HG02840 (cell line): ENCODE results near the gene PRXL2B.
"Not testable (repeated sequence)": the region's sequence is repeated elsewhere in the genome, so short reads cannot be mapped to it uniquely, and the experiment has no call there.

Source experiments
- ATAC-seq: cut with Tn5 transposase; IDR thresholded peaks from one replicate; pipeline ENCODE4 v1.9.1; 2021; ENCODE audit warnings: mild to moderate bottlenecking, moderate library complexity, moderate number of reproducible peaks; ENCODE audit not compliant: unreplicated experiment, low FRiP score

The PRXL2B gene

DNA sequence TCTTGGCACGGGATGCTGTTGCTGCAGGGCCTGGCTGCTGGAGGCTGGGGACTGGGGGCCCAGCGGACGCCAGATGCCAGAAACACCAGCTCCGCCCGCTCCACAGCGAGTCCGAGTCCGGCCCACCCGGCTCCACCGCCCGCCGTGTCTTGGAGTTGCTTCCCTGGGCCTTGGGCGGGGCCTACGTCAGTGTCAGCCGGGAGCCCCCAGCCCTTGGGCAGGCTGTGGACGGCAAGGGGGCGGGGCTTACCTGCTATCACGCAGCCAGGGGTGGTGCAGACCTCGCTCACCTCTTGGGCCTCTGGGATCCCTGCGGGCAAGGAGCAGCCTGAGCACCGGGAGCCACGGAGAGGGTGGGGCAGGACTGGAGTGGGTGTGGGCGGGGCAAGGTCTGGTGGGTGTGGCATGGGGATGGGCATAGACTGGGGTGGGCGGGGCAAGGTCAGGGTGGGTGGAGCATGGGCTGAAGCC is 24.5 kb downstream of the PRXL2B start:
- ATAC-seq, result no peak

DNA sequence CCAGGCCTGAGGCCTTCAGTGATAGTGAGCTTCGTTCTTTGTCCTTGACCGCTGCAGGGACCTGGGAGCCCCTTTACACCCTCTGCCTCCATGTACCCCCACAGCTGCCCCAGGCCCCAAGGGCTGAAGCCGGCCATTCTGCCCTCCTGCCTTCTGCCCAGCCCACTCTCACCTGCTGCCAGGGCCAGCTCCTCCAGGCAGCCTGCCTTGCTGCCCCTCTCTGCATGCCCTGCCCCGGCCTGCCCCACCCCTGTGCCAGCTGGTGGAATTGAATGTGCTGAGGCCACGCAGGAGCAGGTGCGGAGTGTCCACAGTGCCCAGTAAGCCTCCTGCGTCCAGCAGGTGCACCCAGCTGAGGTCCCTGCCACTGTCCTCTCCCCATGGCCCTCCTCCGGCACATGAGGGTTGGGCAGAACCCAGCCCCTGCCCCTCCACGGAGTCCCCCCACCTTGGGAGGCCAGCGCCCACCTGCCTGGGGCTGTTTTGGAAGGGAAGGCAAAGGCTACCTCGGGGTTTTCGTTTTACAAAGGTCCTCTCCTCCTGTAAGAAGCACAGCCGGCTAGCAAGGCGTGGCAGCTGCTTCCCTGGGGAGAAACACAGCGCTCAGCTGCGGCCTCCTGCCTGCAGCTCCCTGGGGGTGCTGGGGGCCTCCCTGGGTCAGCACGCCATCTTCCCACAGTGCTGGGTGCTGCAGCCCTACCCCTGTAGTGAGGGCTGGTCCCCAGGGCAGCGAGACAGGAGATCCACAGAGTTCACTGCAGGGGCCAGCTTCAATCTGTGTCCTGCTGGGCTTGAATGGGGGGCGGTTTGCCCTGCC is 25.3 kb downstream of the PRXL2B start:
- ATAC-seq, result no peak

DNA sequence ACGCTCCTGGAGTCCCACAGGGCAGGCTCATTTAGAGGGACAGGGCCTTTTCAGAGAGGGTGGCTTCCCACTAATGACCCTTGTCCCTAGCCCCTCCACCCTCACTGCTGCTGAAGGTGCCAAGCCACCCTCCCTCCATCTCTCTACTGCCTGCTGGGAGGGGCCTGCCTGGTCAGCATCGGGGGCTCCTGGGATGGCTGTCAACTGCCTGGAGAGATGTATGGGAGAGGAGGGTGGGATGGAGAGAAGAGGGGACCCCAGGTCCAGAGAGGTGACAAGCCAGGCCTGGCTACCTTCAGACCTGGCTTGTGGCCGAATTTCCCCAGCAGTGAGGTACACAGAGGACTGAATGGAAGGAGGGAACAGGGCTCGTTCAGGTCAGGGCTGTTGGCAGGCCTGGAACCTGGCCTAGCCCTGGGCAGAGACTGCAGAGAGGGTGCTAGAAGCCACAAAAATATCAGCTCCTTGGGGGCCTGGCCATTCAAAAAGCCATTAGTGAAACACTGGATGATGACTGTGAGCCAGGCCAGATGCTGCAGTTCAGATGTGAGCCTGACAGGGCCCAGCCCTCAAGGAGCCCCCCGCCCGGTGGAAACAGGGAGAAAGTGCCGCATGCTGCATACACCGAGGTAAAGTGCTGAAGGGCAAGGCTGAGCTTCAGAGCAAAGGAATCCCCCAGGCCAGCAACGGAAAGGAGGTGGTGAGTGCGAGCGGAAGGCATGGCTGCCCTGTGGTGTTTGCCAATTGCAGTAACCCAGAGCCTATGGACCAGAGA is 26.2 kb downstream of the PRXL2B start:
- ATAC-seq, result no peak

DNA sequence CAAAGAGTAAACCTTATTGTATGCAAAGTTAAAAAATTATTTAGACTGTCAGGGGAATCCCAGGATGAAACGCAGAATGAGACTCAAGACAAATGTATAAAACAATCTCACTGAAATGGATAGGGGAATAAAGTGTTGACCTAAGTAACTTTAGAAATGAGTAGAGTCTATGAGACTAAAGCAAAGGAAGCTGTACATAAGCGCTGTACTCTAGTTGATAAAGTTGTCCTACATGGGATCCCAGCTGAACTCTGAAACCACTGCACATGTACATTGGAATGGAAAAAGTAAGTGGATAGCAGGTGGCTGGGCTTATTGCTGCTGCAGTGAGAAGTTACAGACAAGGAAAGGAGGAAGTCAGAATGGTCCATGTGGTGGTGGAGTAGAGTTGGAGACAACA is 27.6 kb downstream of the PRXL2B start:
- ATAC-seq, result no peak

DNA sequence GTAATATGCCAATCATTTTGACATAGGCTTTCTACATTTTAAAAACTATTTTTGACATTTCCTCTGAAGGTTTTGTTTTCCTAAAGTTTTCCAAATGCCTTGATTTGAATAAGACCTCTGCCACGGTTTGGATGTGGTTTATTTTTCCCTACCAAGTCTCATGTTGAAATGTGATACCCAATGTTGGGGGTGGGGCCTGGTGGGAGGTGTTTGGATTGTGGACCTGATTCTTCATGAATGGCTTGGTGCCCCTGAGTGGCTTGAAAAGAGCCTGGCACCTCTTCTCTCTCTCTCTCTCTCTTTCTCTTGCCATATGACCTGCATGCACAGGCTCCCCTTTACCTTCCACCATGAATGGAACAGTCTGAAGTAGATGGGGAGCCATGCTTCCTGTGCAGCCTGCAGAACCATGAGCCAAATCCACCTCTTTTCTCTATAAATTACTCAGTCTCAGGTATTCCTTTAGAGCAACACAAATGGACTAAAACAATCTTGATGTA is 31.4 kb downstream of the PRXL2B start:
- ATAC-seq, result no peak

DNA sequence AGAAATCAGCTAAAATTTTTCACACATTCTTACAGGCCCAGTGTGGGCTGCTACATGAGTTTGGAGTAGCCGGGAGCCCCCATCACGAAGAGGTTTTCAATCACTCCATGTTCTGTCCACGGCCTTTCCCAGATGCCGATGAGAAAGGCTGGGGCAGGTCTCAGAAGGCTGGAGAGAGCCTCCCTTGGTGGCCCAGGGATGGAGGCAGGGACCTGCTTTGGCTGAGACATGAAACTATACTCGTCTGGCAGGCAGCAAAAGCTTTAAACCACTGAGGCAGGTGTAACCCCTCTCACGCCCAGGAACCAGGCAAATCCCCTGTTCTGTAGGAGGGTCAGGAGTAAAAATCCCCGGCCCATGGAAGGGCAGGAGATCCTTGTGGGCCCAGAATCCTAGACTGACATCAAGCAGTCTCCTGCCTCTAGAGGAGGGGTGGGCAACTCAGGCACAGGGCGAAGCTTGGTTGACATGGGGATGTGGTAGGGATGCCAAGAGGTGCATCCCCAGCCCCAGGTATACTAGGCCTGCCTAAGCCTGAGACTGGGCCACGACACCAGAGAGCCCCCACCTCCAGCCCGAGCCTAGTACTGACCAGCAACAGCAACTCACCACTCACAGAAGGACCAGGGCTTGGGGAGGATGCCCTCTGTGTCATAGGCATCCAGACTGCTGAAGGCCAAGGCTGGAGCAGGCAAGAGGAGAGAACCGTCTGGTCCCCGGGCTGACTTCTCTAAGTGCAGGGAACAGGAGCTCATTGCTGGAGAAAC is 37.2 kb downstream of the PRXL2B start:
- ATAC-seq, result no peak

DNA sequence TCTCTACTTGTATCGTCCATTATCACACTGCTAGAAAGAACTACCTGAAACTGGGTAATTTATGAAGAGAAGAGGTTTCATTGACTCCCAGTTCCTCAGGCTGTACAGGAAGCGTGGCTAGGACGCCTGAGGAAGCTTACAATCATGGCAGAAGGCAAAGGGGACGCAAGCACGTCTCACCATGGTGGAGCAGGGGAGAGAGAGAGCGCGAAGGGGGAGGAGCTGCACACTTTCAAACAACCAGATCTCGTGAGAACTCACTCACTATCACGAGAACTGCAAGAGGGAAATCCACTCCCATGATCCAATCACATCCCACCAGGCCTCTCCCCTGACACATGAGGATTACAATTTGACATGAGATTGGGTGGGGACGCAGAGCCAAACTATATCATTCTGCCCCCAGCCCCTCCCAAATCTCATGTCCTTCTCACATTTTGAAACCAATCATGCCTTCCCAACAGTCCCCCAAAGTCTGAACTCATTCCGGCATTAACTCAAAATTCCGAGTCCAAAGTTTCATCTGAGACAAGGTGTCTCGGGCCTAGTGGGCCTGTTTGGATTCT is 38.2 kb downstream of the PRXL2B start:
- ATAC-seq, result no peak

DNA sequence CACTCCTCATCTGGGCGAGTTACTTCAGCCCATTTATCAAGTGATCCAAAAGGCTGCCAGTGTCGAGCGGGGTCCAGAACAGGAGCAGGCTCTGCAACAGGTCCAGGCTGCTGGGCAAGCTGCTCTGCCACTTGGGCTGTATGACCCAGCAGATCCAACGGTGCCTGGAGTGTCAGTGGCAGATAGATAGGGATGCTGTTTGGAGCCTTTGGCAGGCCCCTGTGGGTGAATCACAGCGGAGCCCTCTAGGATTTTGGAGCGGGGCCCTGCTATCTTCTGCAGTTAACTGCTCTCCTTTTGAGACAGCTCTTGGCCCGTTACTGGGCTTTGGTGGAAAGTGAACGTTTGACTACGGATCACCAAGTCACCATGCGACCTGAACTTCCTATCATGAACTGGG is 38.7 kb downstream of the PRXL2B start:
- ATAC-seq, result no peak

DNA sequence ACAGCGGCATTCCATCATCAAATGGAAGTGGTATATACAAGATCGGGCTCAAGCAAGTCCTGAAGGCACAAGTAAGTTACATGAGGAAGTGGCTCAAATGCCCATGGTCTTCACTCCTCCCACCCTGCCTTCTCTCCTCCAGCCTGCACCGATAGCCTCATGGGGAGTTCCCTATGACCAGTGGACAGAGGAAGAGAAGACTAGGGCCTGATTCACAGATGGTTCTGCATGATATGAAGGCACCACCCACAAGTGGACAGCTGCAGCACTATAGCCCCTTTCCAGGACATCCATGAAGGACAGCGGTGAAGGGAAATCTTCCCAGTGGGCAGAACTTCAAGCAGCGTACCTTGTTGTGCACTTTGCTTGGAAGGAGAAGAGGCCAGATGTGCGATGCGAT is 39.2 kb downstream of the PRXL2B start:
- not testable (repeated sequence) for ATAC-seq

DNA sequence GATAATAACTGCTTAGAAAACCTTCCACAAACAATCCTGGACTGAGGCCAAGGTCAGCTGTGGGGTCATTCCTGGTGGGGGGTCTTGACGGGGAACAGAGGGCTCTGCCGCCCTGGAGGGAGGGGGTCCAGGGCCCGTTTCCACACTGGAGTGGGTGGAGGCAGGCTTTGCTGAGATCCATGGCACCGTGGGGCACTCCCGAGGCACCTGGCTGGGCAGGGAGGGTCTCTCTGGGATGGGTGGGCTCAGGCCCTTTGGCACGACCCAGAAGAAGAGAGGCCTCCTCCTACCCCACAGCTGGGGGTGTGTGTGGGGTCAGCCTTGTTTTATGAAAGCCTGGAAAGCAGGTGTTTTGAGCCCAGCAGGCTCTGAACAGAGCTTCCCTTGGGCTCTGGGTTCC is 41.2 kb downstream of the PRXL2B start:
- no peak for ATAC-seq

DNA sequence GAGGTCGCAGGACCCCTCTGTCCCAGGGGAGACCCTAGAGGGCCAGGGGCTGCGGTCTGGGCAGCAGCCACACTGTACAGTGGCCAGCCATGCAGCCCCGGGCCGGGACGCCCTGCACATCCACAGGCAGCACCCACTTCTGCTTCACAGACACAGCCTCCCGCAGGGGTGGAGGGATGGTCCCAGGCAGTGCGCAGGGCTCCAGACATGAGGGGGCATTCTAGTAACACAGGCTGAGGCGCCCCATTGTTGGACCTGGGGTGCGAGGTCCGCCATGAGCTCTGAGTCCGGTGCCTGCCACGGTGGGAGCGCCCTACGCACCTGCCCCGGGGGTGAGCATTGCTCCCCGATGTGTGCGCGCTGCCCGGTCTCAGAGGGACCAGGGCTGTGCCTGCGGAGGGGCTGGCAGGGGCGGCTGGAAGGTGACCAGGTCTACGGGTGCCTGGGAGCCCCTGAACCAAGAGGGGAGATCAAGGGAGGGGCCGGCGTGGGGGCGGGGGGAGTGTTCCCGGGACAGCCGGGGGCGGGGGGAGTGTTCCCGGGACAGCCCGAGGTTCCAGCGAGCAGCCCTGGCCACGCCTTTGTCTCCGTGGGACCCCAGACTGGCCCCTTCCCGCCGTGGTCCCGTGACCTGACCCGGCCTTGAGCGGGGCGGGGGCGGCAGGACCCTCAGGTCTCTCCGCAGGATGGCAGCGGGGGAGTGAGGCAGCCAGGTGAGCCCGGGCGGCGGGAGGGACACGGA is 41.8 kb downstream of the PRXL2B start:
- ATAC-seq, result no peak

DNA sequence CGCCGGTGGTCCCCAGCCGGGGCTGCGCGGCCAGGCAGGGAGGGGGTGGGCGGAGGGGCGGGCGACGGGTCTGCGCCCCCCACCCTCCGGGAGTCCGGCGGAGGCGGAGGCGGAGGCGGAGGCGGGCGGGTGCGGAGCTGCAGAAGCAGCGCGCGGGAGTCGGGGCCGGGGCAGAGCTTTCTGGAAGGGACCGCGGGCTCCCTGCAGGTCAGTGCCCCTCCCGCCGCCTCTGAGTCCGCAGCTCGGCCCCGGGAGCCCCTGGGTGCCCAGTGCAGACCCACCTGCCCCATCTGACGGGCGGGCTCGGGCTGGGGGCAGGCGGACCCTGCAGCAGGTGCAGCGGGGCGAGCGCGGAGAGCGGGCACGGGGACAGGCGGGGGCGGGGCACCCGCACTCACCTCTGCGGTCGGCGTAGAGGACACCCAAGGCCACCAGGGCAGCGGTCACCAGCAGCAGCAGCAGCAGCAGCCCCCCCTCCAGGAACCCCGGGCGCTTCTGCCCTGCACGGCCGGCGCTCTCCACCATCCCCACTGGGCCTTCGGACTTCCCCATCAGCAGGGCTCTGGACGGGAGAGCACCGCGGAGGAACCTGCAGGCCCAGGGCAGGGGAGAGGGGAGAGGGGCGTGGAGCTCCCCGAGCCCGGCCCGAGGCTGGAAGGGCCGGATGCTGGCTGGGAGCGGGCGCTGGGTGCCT is 42.5 kb downstream of the PRXL2B start:
- no peak for ATAC-seq

DNA sequence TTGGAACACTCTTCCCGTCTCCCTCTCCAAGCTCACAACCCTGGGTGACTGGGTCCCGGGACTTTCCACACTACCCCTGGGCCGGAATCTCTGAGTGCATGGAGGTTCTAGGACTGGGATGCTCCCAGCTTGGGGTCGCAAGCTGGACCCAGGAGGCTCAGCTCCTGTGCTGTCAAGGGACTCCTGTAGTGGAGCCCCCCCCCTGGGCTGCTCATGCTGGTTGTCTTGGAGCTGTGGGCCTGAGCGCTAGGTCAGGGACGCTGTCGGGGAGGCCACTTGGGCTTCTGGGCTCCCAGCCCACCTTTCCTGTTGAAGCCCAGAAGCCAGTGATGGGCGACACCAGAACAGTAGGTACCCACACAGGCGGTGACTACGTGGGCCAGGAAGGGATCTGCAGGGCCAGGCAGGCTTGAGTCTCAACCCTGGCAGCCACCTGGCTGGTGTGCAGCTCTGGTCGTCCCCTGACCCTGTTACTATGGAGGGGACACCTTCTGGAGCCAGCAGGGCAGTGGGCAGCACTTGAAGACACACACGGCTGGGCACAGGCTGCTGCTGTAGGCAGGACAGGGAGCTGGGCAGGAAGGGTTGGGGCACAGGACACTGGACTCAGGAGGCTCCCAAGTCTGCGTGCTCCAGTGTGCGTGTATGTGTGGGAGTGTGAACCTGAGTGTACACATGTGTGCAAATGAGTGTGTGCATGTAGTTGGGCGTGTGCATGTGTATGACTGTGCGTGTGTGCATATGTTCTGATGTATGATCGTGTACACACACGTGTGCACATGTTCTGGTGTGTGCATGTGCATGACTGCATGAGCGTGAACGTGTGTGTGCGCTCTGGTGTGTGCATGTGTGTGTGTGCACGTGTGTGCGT is 43.3 kb downstream of the PRXL2B start:
- ATAC-seq, result no peak

DNA sequence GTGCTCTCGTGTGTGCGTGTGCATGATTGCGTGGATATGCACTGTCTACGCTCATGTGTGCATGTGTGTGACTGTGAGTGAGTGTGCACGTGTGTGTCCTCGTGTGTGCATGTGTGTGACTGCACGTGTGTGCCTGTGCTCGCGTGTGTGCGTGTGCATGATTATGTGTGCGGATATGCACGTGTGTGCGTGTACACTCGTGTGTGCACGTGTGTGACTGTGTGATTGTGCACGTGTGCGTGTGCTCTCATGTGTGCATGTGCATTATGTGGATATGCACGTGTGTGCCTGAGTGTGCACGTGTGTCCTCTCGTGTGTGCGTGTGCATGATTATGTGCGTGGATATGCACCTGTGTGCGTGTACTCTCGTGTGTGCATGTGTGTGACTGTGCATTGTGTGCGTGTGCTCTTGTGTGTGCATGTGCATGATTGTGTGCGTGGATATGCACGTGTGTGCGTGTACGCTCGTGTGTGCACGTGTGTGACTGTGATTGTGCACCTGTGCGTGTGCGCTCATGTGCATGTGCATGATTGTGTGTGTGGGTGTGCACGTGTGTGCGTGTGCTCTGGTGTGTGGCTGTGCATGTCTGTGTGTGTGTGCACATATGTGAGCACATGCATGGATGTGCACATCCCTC is 44.0 kb downstream of the PRXL2B start:
- ATAC-seq, result no peak

DNA sequence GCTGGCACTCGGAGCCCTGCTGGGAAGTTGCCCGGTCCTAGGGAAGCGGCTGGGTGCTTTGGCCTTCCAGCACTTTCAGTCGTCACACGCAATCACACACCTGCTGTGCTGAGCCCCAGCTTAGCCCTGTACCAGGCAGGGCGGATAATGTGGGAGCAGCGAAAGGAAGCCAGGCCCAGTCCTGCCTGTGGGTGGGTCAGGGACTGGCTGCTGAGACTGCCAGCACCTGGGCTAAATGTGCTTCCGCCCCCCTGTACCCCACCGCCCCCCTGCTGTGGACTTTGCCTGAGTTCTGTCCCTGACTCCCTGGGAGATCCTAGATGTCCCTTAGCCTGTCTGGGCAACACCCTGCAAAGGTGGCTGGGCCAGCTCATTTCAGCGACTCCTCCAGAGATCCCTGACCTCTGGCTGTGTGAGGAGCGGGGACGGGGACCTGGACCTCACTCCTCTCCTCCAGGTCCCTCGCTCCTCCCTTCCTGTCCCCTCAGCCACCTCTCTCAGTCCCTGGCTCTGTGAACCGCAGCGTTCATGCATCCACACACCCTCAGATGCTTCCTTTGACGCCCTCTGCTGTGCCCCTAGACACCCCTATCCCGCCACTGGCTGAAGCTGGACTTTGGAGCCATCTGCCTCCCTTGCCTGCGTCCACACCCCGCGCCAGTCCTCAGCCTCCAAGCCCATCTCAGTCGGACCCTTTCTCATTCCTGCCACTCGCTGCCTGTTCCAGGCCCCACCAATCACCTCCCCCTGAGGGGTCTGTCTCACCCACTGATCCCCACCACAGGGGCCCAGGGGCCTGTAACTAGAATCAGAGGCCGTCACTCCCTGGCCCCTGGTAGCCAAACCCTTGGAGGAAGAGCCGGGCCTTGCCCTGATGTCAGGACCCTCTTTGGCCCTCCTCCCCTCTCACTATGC is 44.8 kb downstream of the PRXL2B start:
- ATAC-seq, result no peak

DNA sequence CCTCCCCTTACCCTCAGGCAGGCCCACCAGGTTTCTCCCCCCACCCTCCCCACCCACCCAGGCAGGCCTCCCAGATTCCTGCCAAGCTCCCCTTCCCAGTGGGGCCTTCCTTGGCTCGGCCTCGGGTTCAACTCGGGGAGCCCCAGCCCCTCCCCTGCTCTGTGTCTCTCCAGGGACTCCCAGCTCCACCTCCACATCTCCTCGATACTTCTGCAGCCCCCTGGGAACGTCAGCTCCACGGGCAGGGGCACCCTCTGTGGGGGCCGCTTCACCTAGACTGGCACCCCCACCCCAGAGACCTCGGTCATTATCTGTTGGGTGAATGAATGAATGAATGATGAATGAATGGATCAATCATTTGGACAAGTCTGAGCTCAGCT is 45.5 kb downstream of the PRXL2B start:
- no peak for ATAC-seq
